Neuron (in vitro differentiated cells): ENCODE results near the gene ZNF316.

Source experiments
- H2AFZ ChIP-seq: one replicate; pipeline ENCODE4 v1.6.1; 2013; ENCODE audit warnings: low read depth, mild to moderate bottlenecking, inconsistent platforms, low read length, moderate library complexity
- H3K27me3 ChIP-seq: one replicate; pipeline ENCODE4 v1.6.1; 2013; ENCODE audit warnings: low read length; ENCODE audit not compliant: insufficient read depth
- H3K36me3 ChIP-seq: one replicate; pipeline ENCODE4 v1.6.1; 2013; ENCODE audit warnings: low read length; ENCODE audit not compliant: insufficient read depth
- H3K4me1 ChIP-seq: one replicate; pipeline ENCODE4 v1.6.1; 2013; ENCODE audit warnings: low read length; ENCODE audit not compliant: insufficient read depth
- H3K4me3 ChIP-seq: 2 replicates; pipeline ENCODE4 v1.5.1; 2013; ENCODE audit warnings: mild to moderate bottlenecking, low read length, moderate library complexity
- H3K9me3 ChIP-seq: one replicate; pipeline ENCODE4 v1.6.1; 2013; ENCODE audit warnings: low read length

Gene ZNF316

GRCh38 chr7:6636741-6637543, at the start of gene ZNF316:
TSS of gene ZNF316 (plus strand) at chr7:6637318. CDS start at chr7:6642410, 5,092 bp downstream.
- H3K36me3 ChIP-seq: peaks cover 27% of the 10 kb centered on the region

DNA sequence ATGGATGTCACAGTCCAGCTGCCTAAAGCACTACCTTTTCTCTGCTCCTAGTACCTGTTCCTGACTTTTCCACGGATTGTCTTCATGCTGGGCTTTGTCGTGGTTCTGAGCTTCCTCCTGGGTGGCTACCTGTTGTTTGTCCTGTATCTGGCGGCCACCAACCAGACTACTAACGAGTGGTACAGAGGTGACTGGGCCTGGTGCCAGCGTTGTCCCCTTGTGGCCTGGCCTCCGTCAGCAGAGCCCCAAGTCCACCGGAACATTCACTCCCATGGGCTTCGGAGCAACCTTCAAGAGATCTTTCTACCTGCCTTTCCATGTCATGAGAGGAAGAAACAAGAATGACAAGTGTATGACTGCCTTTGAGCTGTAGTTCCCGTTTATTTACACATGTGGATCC, 48.6 kb upstream of the ZNF316 start:
- peaks cover 23% of the 10 kb centered on the region for H3K36me3 ChIP-seq
- no peaks in the 10 kb centered on the region for H3K9me3 ChIP-seq
- no peak overlapping the region for H2AFZ ChIP-seq
- no peak overlapping the region for H3K4me3 ChIP-seq
- H3K4me1 ChIP-seq: peaks cover 10% of the 10 kb centered on the region
- H3K27me3 ChIP-seq: no peaks in the 10 kb centered on the region

More at GRCh38 chr7:6636741-6637543, at the start of gene ZNF316:
- Histone ChIP-seq H3K9me3 (no peaks in the 10 kb centered on the region), H2AFZ (peak within 1 kb of the TSS; percentile 82), H3K27me3 (no peaks in the 10 kb centered on the region), H3K4me1 (peaks cover 17% of the 10 kb centered on the region), H3K4me3 (peak within 1 kb of the TSS; percentile 77)

DNA sequence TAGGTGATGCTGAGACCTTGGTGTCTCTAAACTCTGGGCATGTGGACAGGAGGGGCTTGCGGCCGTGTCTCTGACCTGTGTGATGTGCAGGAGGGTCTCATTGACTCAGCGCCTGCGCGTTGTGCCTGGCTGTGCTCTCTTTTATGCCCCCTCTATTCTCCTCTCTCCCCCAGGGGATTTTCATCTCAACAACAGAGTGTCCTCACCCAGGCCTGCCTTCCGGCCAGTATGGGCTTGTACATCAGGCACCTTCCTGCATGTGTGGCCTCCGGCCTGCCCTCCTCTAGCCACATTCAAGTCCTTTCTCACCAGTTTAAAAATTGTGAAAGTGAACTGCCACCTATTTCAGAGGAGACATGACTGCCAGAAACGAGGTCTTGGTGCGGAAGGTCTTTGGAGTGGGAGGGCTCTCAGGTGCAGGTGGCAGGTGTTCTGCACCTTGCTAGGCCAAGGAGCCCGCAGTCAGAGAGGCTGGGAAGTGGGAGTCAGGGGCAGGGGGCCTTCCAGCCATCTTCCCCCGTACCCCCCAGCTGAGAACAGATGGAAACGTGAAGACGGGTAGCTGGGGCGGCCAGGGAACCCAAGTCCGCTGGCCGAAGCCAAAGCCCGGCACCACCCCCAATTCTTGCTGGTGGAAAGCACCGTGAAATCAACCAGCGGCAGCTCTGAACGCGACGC, 47.8 kb upstream of the ZNF316 start:
- H3K4me1 ChIP-seq: peaks cover 10% of the 10 kb centered on the region
- peak overlapping the region; percentile 70 for H2AFZ ChIP-seq
- H3K36me3 ChIP-seq: peaks cover 30% of the 10 kb centered on the region
- no peaks in the 10 kb centered on the region for H3K27me3 ChIP-seq
- peak overlapping the region; percentile 28 for H3K4me3 ChIP-seq
- no peaks in the 10 kb centered on the region for H3K9me3 ChIP-seq

- Histone ChIP-seq H3K4me3 (peak within 1 kb of the TSS; percentile 68), H3K27me3 (no peaks in the 10 kb centered on the region), H3K9me3 (no peaks in the 10 kb centered on the region), H2AFZ (peak within 1 kb of the TSS; percentile 90), H3K36me3 (peaks cover 31% of the 10 kb centered on the region), H3K4me1 (peaks cover 10% of the 10 kb centered on the region)
These were observed 47.1 kb upstream of the ZNF316 start, which contains the start of gene INTS15 for GRCh38 chr7:6589829-6590644. TSS of gene INTS15 (plus strand) at chr7:6590021. CDS start at chr7:6590284, 263 bp downstream.

DNA sequence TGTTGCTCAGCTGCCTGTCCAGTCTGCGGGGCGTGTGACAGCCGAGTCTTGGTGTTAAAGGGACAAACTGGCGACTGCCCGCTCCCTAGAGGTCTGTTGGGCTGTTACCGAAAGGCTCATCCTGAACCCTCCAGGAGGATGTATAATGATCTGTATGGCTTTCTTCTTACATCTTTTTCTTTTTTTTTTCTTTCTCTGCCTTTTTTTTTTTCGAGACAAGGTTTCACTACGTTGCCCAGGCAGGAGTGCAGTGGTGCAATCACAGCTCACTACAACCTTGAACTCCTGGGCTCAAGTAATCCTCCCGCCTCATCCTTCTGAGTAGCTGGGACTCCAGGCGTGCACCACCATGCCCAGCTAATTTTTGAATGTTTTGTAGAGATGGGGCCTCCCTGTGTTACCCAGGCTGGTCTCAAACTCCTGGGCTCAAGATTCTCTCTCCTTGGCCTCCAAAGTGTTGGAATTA, 46.4 kb upstream of the ZNF316 start:
- no peaks in the 10 kb centered on the region for H3K27me3 ChIP-seq
- H3K4me3 ChIP-seq: peak overlapping the region; percentile 68
- peaks cover 10% of the 10 kb centered on the region for H3K4me1 ChIP-seq
- no peaks in the 10 kb centered on the region for H3K9me3 ChIP-seq
- H2AFZ ChIP-seq: peak overlapping the region; percentile 90
- H3K36me3 ChIP-seq: peaks cover 38% of the 10 kb centered on the region

GRCh38 chr7:6600093-6600492, 37.0 kb upstream of the ZNF316 start:
- peaks cover 72% of the 10 kb centered on the region for H3K36me3 ChIP-seq
- no peak overlapping the region for H2AFZ ChIP-seq
- H3K27me3 ChIP-seq: no peaks in the 10 kb centered on the region
- H3K9me3 ChIP-seq: no peaks in the 10 kb centered on the region
- H3K4me3 ChIP-seq: no peak overlapping the region
- no peaks in the 10 kb centered on the region for H3K4me1 ChIP-seq

DNA sequence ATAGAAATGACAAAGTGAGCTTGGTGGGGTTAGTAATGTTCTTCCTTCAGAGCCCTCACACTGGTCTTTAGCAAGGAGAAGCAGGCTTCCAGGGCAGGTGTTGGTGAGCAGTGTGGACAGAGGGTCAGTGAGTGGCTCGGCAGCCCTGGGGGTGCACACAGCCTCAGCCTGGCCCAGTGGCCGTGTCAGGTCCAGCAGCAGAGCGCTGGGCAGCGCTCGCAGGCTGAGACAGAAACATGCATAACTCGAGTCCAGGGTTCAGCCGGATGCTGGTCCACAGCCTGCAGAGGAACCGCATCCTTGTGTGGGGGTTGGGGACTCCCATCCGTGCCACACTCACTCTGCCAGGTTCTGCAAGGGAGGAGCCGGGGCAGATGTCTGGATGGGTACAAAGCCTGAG, 32.7 kb upstream of the ZNF316 start:
- Histone ChIP-seq H3K27me3 (no peaks in the 10 kb centered on the region), H3K4me3 (no peak overlapping the region), H3K36me3 (peaks cover 47% of the 10 kb centered on the region), H3K4me1 (no peaks in the 10 kb centered on the region), H2AFZ (no peak overlapping the region), H3K9me3 (no peaks in the 10 kb centered on the region)

GRCh38 chr7:6606866-6607583, 30.1 kb upstream of the ZNF316 start:
- Histone ChIP-seq H3K4me1 (no peaks in the 10 kb centered on the region), H3K27me3 (no peaks in the 10 kb centered on the region), H3K4me3 (no peak overlapping the region), H3K9me3 (no peaks in the 10 kb centered on the region), H3K36me3 (peaks cover 30% of the 10 kb centered on the region), H2AFZ (no peak overlapping the region)

DNA sequence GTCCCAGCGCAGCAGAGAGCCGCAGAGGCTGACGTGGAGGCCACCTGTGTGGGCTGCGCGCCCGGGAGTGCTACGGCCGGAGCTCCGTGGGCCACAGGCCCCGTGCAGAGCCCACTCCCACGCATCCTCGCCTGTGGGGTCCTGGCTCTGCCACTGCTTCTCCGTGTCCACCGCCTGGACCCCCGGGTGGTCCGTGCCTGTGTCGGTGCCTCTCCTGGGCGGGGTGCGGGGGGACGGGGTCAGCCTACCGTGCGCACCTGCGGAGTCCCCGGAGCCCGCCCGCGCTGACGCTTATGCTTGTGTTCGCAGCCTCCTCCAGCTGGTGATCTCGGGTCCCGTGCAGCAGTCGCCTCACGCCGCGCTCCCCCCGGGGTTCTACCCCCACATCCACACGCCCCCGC, 29.5 kb upstream of the ZNF316 start:
- no peaks in the 10 kb centered on the region for H3K9me3 ChIP-seq
- H2AFZ ChIP-seq: no peak overlapping the region
- no peak overlapping the region for H3K4me3 ChIP-seq
- no peaks in the 10 kb centered on the region for H3K27me3 ChIP-seq
- no peaks in the 10 kb centered on the region for H3K4me1 ChIP-seq
- peaks cover 24% of the 10 kb centered on the region for H3K36me3 ChIP-seq

- Histone ChIP-seq H3K4me1 (no peaks in the 10 kb centered on the region), H3K4me3 (no peak overlapping the region), H3K9me3 (no peaks in the 10 kb centered on the region), H3K27me3 (no peaks in the 10 kb centered on the region), H2AFZ (no peak overlapping the region), H3K36me3 (peaks cover 22% of the 10 kb centered on the region)
These were observed 29.0 kb upstream of the ZNF316 start for GRCh38 chr7:6608081-6608480.

DNA sequence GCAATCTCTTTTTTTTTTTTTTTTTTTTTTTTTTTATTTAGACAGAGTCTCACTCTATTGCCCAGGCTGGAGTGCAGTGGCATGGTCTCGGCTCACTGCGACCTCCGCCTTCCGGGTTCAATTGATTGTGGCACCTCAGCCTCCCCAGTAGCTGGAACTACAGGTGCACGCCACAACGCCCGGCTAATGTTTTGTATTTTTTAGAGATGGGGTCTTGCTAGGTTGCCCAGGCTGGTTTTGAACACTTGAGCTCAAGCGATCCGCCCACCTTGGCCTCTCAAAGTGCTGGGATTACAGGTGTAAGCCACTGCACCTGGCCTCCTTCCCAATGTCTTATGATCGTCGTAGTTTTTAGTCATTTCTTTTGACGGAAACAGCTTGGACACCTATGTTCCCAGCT, 28.3 kb upstream of the ZNF316 start:
- H2AFZ ChIP-seq: no peak overlapping the region
- no peak overlapping the region for H3K4me3 ChIP-seq
- no peaks in the 10 kb centered on the region for H3K4me1 ChIP-seq
- H3K9me3 ChIP-seq: no peaks in the 10 kb centered on the region
- no peaks in the 10 kb centered on the region for H3K27me3 ChIP-seq
- peaks cover 20% of the 10 kb centered on the region for H3K36me3 ChIP-seq

DNA sequence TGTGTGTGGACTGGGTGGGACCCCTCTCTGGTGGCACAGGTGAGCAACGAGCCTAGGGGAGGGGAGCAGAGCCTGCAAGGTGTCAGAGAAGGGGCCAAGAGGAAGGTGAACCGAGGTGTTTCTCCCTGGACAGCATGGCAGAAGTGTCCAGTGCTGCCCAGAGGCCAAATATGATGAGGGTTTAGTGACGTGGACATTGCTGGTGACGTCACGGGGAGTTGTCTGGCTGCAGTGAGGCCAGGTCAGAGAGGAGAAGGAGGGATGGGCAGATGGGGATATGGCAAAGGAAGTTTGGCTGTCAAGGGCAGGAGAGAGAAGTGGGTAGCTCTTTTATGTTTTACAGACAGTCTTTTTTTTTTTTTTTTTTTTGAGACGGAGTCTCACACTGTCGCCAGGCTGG, 24.3 kb upstream of the ZNF316 start:
- H3K36me3 ChIP-seq: peaks cover 7% of the 10 kb centered on the region
- no peak overlapping the region for H3K4me3 ChIP-seq

More for the DNA sequence above, 24.3 kb upstream of the ZNF316 start:
- no peaks in the 10 kb centered on the region for H3K27me3 ChIP-seq
- no peaks in the 10 kb centered on the region for H3K9me3 ChIP-seq
- peaks cover 12% of the 10 kb centered on the region for H3K4me1 ChIP-seq
- no peak overlapping the region for H2AFZ ChIP-seq
